Stimulated activated CD8-positive, alpha-beta memory T cell treated with anti-CD3 and anti-CD28 coated beads, Interleukin-7, amount 100 ng/mL, for 1 hour (primary cell): ENCODE data around the gene NPC2.
"Not testable (repeated sequence)": the region's sequence is repeated elsewhere in the genome, so short reads cannot be mapped to it uniquely, and the experiment has no call there.

ENCODE experiments used
- DNase-seq, 2 donors: peaks; one replicate each; pipeline ENCODE4 v3.0.0-alpha.2; 2020; ENCODE audit warnings: low read depth in 2 of 2

NPC2 gene

GRCh38 chr14:74492776-74493342 is at the start of gene NPC2:
Gene NPC2 (minus strand): TSS chr14:74493305. CDS start chr14:74493274, 31 bp downstream.
- DNase-seq = no peak

- no peak for DNase-seq
These were observed 49.1 kb upstream of the NPC2 start for GRCh38 chr14:74542056-74542685.

GRCh38 chr14:74541225-74541624 is 48.1 kb upstream of the NPC2 start:
- no peak for DNase-seq

GRCh38 chr14:74539503-74539902 is 46.4 kb upstream of the NPC2 start:
- no peak for DNase-seq

GRCh38 chr14:74538411-74539391 is 45.6 kb upstream of the NPC2 start:
- DNase-seq = no peak

- not testable (repeated sequence) for DNase-seq
These were observed 43.2 kb upstream of the NPC2 start for GRCh38 chr14:74536336-74536735.

GRCh38 chr14:74535756-74536325 is 42.7 kb upstream of the NPC2 start:
- no peak for DNase-seq

GRCh38 chr14:74533576-74533975 is 40.5 kb upstream of the NPC2 start:
- DNase-seq = no peak

- DNase-seq = no peak
These were observed 39.1 kb upstream of the NPC2 start for GRCh38 chr14:74532246-74532645.

- DNase-seq = no peak
These were observed 38.4 kb upstream of the NPC2 start for GRCh38 chr14:74531467-74531866.

GRCh38 chr14:74531006-74531405 is 37.9 kb upstream of the NPC2 start:
- no peak for DNase-seq

- DNase-seq = no peak
These were observed 35.8 kb upstream of the NPC2 start for GRCh38 chr14:74528886-74529285.

GRCh38 chr14:74528406-74528805 is 35.3 kb upstream of the NPC2 start:
- no peak for DNase-seq

- no peak for DNase-seq
These were observed 34.7 kb upstream of the NPC2 start for GRCh38 chr14:74527736-74528280.

GRCh38 chr14:74526854-74527585 is 33.9 kb upstream of the NPC2 start:
- DNase-seq = no peak

- no peak for DNase-seq
These were observed 32.3 kb upstream of the NPC2 start for GRCh38 chr14:74525361-74525851.

- DNase-seq = no peak
These were observed 31.7 kb upstream of the NPC2 start for GRCh38 chr14:74524812-74525135.

GRCh38 chr14:74524076-74524811 is 31.1 kb upstream of the NPC2 start:
- no peak for DNase-seq

GRCh38 chr14:74522740-74523139 is 29.6 kb upstream of the NPC2 start:
- no peak for DNase-seq

GRCh38 chr14:74521756-74522155 is 28.7 kb upstream of the NPC2 start:
- no peak for DNase-seq
